ENCODE data around the gene C2orf74. TPM values are rescaled to one million over a fixed set of nuclear protein-coding genes. Genes with fewer than 3 reads are reported as not detected.

The C2orf74 gene
- total RNA-seq, 1 experiment from 2014 or later: 8.0 TPM

DNA sequence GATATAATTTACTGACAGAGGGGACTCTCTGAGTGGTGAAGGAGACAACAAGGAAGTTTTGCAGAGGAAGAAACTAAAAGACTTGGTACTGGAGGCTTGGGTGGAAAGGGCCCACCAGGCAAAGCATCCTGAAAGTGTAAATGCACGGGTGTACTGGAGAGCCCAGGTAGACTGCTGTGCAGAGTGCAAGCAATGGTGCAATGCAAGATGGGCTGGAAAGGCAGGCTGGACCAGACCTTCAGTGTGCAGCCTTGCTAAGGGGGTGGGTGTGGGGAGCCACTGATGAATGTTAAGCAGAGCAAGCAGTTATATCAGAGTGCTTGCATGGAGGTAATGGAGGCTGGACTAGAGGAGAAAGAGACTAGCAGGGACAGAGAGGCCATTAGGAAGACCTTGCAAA is 10.7 kb downstream of the C2orf74 start:
- Histone ChIP-seq H2BK12ac (ENCODE audit: insufficient read length, low read depth, low read length) (no peak overlapping the region), H2BK120ac (ENCODE audit: low read depth, low read length, poor library complexity, severe bottlenecking) (no peak overlapping the region), H3K9me3 (ENCODE audit: control insufficient read depth, low read depth, low read length) (no peaks in the 10 kb centered on the region), H3K4me2 (ENCODE audit: insufficient read depth, insufficient read length, low read length) (no peak overlapping the region), H2BK20ac (ENCODE audit: low read depth, low read length, poor library complexity, severe bottlenecking) (no peak overlapping the region), H3K23ac (ENCODE audit: insufficient read length, low read depth, low read length) (no peak overlapping the region), H3K56ac (ENCODE audit: insufficient read length, low read depth, low read length) (no peak overlapping the region), H2BK15ac (ENCODE audit: low read depth, low read length) (no peak overlapping the region), H4K91ac (ENCODE audit: insufficient read length, low read depth, low read length) (no peak overlapping the region), H3K4me1 (ENCODE audit: insufficient read depth, low read length) (no peaks in the 10 kb centered on the region; the same call in 1 of the 2 replicates), H3K14ac (ENCODE audit: insufficient read depth, low read length) (no peak overlapping the region), H4K20me1 (ENCODE audit: control insufficient read depth, insufficient read depth, insufficient read length) (no peaks in the 10 kb centered on the region), H3K4ac (ENCODE audit: low read depth, low read length) (no peak overlapping the region), H3K79me1 (ENCODE audit: insufficient read depth, low read depth, low read length, poor library complexity, severe bottlenecking) (no peaks in the 10 kb centered on the region), H3K27ac (ENCODE audit: insufficient read length, low read depth, low read length) (no peak overlapping the region), H4K8ac (replicated peaks; ENCODE audit: insufficient read length, low read depth, low read length) (no peak overlapping the region), H2AFZ (ENCODE audit: low read length) (no peak overlapping the region), H3T11ph (ENCODE audit: low read length) (no peak overlapping the region), H3K18ac (ENCODE audit: insufficient read length, low read depth, low read length) (no peak overlapping the region), H2AK5ac (ENCODE audit: insufficient read length, low read length) (no peak overlapping the region), H3K9ac (ENCODE audit: extremely low read depth, insufficient read length, low read length) (no peak overlapping the region), H4K5ac (ENCODE audit: insufficient read length, low read depth, low read length) (no peak overlapping the region), H3K23me2 (ENCODE audit: insufficient read length, low read depth, low read length, poor library complexity, severe bottlenecking) (peaks cover 10% of the 10 kb centered on the region), H3K27me3 (ENCODE audit: insufficient read depth, low read length) (no peaks in the 10 kb centered on the region; the same call in 1 of the 2 replicates), H3K79me2 (ENCODE audit: insufficient read depth, low read length) (no peaks in the 10 kb centered on the region), H2BK5ac (ENCODE audit: insufficient read length, low read length) (no peak overlapping the region)
- Mint-ChIP-seq H3K36me3 (ENCODE audit: insufficient read depth in 1 of 3, low read depth in 3 of 3) (no peaks in the 10 kb centered on the region), H3K4me1 (peaks cover 11 to 12% of the 10 kb centered on the region in 2 experiments), H3K9me3 (no peaks in the 10 kb centered on the region; a peak in 1 of 5 replicates), H3K4me3 (no peak overlapping the region), H3K27me3 (ENCODE audit: low read depth) (peaks cover 36% of the 10 kb centered on the region), H3K27ac (no peak overlapping the region)
- no CpG with 5 or more reads among the region's 1 CpG for WGBS (ENCODE audit: extremely low coverage, insufficient read length, low lambda C conversion rate)
- DNase-seq: no peak
- TF ChIP-seq, protein P1, sequence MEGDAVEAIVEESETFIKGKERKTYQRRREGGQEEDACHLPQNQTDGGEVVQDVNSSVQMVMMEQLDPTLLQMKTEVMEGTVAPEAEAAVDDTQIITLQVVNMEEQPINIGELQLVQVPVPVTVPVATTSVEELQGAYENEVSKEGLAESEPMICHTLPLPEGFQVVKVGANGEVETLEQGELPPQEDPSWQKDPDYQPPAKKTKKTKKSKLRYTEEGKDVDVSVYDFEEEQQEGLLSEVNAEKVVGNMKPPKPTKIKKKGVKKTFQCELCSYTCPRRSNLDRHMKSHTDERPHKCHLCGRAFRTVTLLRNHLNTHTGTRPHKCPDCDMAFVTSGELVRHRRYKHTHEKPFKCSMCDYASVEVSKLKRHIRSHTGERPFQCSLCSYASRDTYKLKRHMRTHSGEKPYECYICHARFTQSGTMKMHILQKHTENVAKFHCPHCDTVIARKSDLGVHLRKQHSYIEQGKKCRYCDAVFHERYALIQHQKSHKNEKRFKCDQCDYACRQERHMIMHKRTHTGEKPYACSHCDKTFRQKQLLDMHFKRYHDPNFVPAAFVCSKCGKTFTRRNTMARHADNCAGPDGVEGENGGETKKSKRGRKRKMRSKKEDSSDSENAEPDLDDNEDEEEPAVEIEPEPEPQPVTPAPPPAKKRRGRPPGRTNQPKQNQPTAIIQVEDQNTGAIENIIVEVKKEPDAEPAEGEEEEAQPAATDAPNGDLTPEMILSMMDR (conservative IDR thresholded peaks at IDR 0.05): no peak

All from H9 (cell line).